CD14-positive monocyte (primary cell): ENCODE data around the gene IL5RA. TPM values are rescaled to one million over a fixed set of nuclear protein-coding genes. Genes with fewer than 3 reads are reported as not detected.
A peak's percentile ranks its signal among the peaks of the same experiment; 100 is the strongest.

Source experiments
- DNase-seq, 3 donors: peaks; one replicate each; pipeline ENCODE4 v3.0.0-alpha.2; 2011 to 2022
- H2AFZ ChIP-seq: 2 replicates; pipeline ENCODE4 v1.6.0; 2012; ENCODE audit warnings: mild to moderate bottlenecking, low read depth, low read length, inconsistent platforms; ENCODE audit not compliant: insufficient read depth, poor library complexity, severe bottlenecking
- H3K27ac ChIP-seq, 2 donors: 1 replicate in 1 of 2; 2 replicates in 1 of 2; pipeline ENCODE4 v1.5.1; 2012 to 2013; ENCODE audit warnings: low read length in 2 of 2, control low read depth in 1 of 2, inconsistent platforms in 1 of 2, low read depth in 1 of 2, mild to moderate bottlenecking in 1 of 2
- H3K27me3 ChIP-seq, 2 donors: one replicate each; pipeline versions ENCODE4 v1.6.0 to v1.6.1; 2011 to 2013; ENCODE audit warnings: low read length in 2 of 2; ENCODE audit not compliant: control insufficient read depth in 2 of 2, insufficient read depth in 2 of 2
- H3K36me3 ChIP-seq, 2 donors: replicated peaks in 1 of 2; 1 replicate in 1 of 2; 2 replicates in 1 of 2; pipeline versions ENCODE4 v1.5.1 to v1.6.1; 2012 to 2013; ENCODE audit warnings: low read length in 2 of 2, control low read depth in 1 of 2, inconsistent platforms in 1 of 2, mild to moderate bottlenecking in 1 of 2; ENCODE audit not compliant: insufficient read depth in 2 of 2, control insufficient read depth in 1 of 2
- H3K4me1 ChIP-seq, 2 donors: 1 replicate in 1 of 2; 2 replicates in 1 of 2; pipeline versions ENCODE4 v1.5.1 to v1.6.1; 2012 to 2013; ENCODE audit warnings: low read length in 2 of 2, control low read depth in 1 of 2, inconsistent platforms in 1 of 2, mild to moderate bottlenecking in 1 of 2, moderate library complexity in 1 of 2; ENCODE audit not compliant: insufficient read depth in 2 of 2, control insufficient read depth in 1 of 2
- H3K4me2 ChIP-seq: replicated peaks from 2 replicates; pipeline ENCODE3; 2012; ENCODE audit warnings: low read length, moderate library complexity, mild to moderate bottlenecking; ENCODE audit not compliant: poor library complexity, severe bottlenecking; ENCODE audit errors: extremely low read depth
- H3K4me3 ChIP-seq, 3 experiments: fragments of 200-600 bp in 1 of 3; sonication (generic) in 1 of 3; replicated peaks in 1 of 3; 1 replicate in 2 of 3; 2 replicates in 1 of 3; pipeline ENCODE4 v1.5.1; 2011 to 2013; ENCODE audit warnings: low read length in 3 of 3, mild to moderate bottlenecking in 3 of 3, control low read depth in 2 of 3, low read depth in 2 of 3, inconsistent platforms in 1 of 3, moderate library complexity in 1 of 3
- H3K79me2 ChIP-seq: 2 replicates; pipeline ENCODE4 v1.6.0; 2012; ENCODE audit warnings: mild to moderate bottlenecking, control low read depth, inconsistent platforms, low read length, moderate library complexity; ENCODE audit not compliant: insufficient read depth
- H3K9ac ChIP-seq: 2 replicates; pipeline ENCODE4 v1.6.0; 2017; ENCODE audit warnings: low read length, mild to moderate bottlenecking; ENCODE audit not compliant: insufficient read depth, poor library complexity, severe bottlenecking
- H3K9me3 ChIP-seq, 2 donors: replicated peaks in 1 of 2; 1 replicate in 1 of 2; 2 replicates in 1 of 2; pipeline versions ENCODE4 v1.5.1 to v1.6.1; 2012 to 2013; ENCODE audit warnings: low read length in 2 of 2, control low read depth in 1 of 2; ENCODE audit not compliant: control insufficient read depth in 1 of 2, insufficient read depth in 1 of 2
- H4K20me1 ChIP-seq: 2 replicates; pipeline ENCODE4 v1.6.0; 2012; ENCODE audit warnings: mild to moderate bottlenecking, low read length, control low read depth, moderate library complexity; ENCODE audit not compliant: insufficient read depth
- H3K27ac Mint-ChIP-seq, 7 donors: one replicate each; pipeline ENCODE4 v1.8.0; 2020; ENCODE audit warnings: mild to moderate bottlenecking in 7 of 7, mixed read lengths in 7 of 7, moderate library complexity in 6 of 7, inconsistent platforms in 2 of 7
- H3K27me3 Mint-ChIP-seq, 3 donors: one replicate each; pipeline ENCODE4 v1.8.0; 2021 to 2022; ENCODE audit warnings: low read depth in 3 of 3, mild to moderate bottlenecking in 3 of 3, mixed read lengths in 3 of 3, moderate library complexity in 3 of 3, inconsistent platforms in 1 of 3
- H3K36me3 Mint-ChIP-seq, 2 donors: one replicate each; pipeline ENCODE4 v1.8.0; 2020; ENCODE audit warnings: mixed read lengths in 2 of 2, inconsistent platforms in 1 of 2, mild to moderate bottlenecking in 1 of 2
- H3K4me1 Mint-ChIP-seq: one replicate; pipeline ENCODE4 v1.8.0; 2020; ENCODE audit warnings: mild to moderate bottlenecking, mixed read lengths
- H3K4me3 Mint-ChIP-seq, 2 donors: one replicate each; pipeline ENCODE4 v1.8.0; 2020; ENCODE audit warnings: mild to moderate bottlenecking in 2 of 2, mixed read lengths in 2 of 2, moderate library complexity in 1 of 2
- H3K9me3 Mint-ChIP-seq, 7 donors: one replicate each; pipeline ENCODE4 v1.8.0; 2020 to 2022; ENCODE audit warnings: mixed read lengths in 7 of 7, mild to moderate bottlenecking in 6 of 7, moderate library complexity in 6 of 7, inconsistent platforms in 2 of 7
- CTCF ChIP-seq: fragments of 200-600 bp; IDR thresholded peaks from one replicate; pipeline ENCODE4 v1.8.0; 2022; ENCODE audit warnings: antibody characterized with exemption, mild to moderate bottlenecking
- WGBS: methylation state at CpG from one replicate; pipeline ENCODE4 v1.1.5; 2013; ENCODE audit warnings: missing lambda C conversion rate; ENCODE audit not compliant: insufficient coverage; 5-methylcytosine and 5-hydroxymethylcytosine counted together
- intact Hi-C, 2 donors: fragments of 100-400 bp; cut with micrococcal nuclease; formaldehyde crosslinking; loops; one replicate each; pipeline versions ENCODE4 v1.15.0 to v1.15.1; 2023
- polyA plus RNA-seq, 3 donors: library from polyadenylated mRNA; depleted of rRNA in 1 of 3; unstranded in 2 of 3; stranded (reverse) in 1 of 3; fragments of 300-500 nt in 2 of 3; fragments of >200 nt in 1 of 3; fragmentation: Illumina TruSeq in 2 of 3; gene quantifications; 1 replicate in 2 of 3; 2 replicates in 1 of 3; pipeline ENCODE4 v1.2.3, GENCODE V29; 2012 to 2021

The IL5RA gene
- polyA plus RNA-seq, 3 donors: not detected

GRCh38 chr3:3129579-3129978 lies 19.4 kb upstream of the IL5RA start:
- 100% methylated on average over 3 of the region's 5 CpGs for WGBS
- Mint-ChIP-seq H3K27ac (peak overlapping the region in 1 of 7 donors; percentile 13), H3K36me3 (peaks cover 23 to 36% of the 10 kb centered on the region in 2 donors), H3K9me3 (peaks cover 0 to 2% (median 0%) of the 10 kb centered on the region in 7 donors), H3K4me3 (no peak overlapping the region), H3K27me3 (no peaks in the 10 kb centered on the region), H3K4me1 (peaks cover 20% of the 10 kb centered on the region)
- Histone ChIP-seq H3K79me2 (peaks cover 62% of the 10 kb centered on the region), H3K4me1 (peaks cover 17 to 19% of the 10 kb centered on the region in 2 donors), H3K9ac (no peak overlapping the region), H3K27ac (peak overlapping the region in 1 of 2 donors; percentile 4), H3K9me3 (no peaks in the 10 kb centered on the region), H3K27me3 (no peaks in the 10 kb centered on the region), H2AFZ (no peak overlapping the region), H4K20me1 (peaks cover 16% of the 10 kb centered on the region), H3K4me3 (no peak overlapping the region), H3K36me3 (peaks cover 25 to 47% of the 10 kb centered on the region in 2 donors), H3K4me2 (no peak overlapping the region)
- intact Hi-C loops: loop anchor here in 1 of 2 donors (5.0 kb wide), 1 partner anchor 1173 kb away; the partner anchor contains the start of gene SETMAR
- no peak for TF ChIP-seq CTCF
- no peak for DNase-seq

- peaks cover 42% of the 10 kb centered on the region for H3K79me2 ChIP-seq
- 17% methylated on average over 10 of the region's 20 CpGs for WGBS
Measured at GRCh38 chr3:3127432-3128010, 17.3 kb upstream of the IL5RA start.

More at GRCh38 chr3:3127432-3128010, 17.3 kb upstream of the IL5RA start:
- peak overlapping the region; percentile 96 for H3K9ac ChIP-seq
- H3K4me2 ChIP-seq: peak overlapping the region; percentile 96
- peak overlapping the region; percentile 99 for H2AFZ ChIP-seq
- peak in 1 of 3 donors; percentile 9 for DNase-seq
- peaks cover 20 to 21% of the 10 kb centered on the region in 2 donors for H3K36me3 Mint-ChIP-seq
- peaks cover 17 to 19% of the 10 kb centered on the region in 2 donors for H3K4me1 ChIP-seq
- H3K9me3 Mint-ChIP-seq: peaks cover 0 to 2% (median 0%) of the 10 kb centered on the region in 7 donors
- H4K20me1 ChIP-seq: no peaks in the 10 kb centered on the region
- H3K4me1 Mint-ChIP-seq: peaks cover 20% of the 10 kb centered on the region
- H3K4me3 Mint-ChIP-seq: peak overlapping the region; percentile 93 to 95
- peak overlapping the region; percentile 95 to 97 (median 95) for H3K27ac Mint-ChIP-seq
- H3K27me3 Mint-ChIP-seq: no peaks in the 10 kb centered on the region
- H3K9me3 ChIP-seq: no peaks in the 10 kb centered on the region
- H3K4me3 ChIP-seq: peak overlapping the region; percentile 68 to 94 (median 89)
- TF ChIP-seq CTCF: no peak
- peak overlapping the region; percentile 84 to 98 for H3K27ac ChIP-seq
- intact Hi-C loops: loop anchor here in 1 of 2 donors (5.0 kb wide), 1 partner anchor 1175 kb away; the partner anchor contains the start of gene SETMAR
- no peaks in the 10 kb centered on the region for H3K27me3 ChIP-seq
- H3K36me3 ChIP-seq: peaks cover 25 to 30% of the 10 kb centered on the region in 2 donors
